ENCODE measurements around the gene NCAM1.

NCAM1 gene

GRCh38 chr11:113193946-113194345 is 232.7 kb downstream of the NCAM1 start:
- Histone ChIP-seq H3K4me3 (no peak overlapping the region), H3K36me3 (replicated peaks) (no peaks in the 10 kb centered on the region)
- no peak for DNase-seq (ENCODE audit: low spot score in 2 of 2)

GRCh38 chr11:113195728-113196127 is 234.5 kb downstream of the NCAM1 start:
- no peaks in the 10 kb centered on the region for H3K36me3 ChIP-seq (replicated peaks)
- no peaks in the 10 kb centered on the region for H3K9me3 ChIP-seq
- no peaks in the 10 kb centered on the region for H3K27me3 ChIP-seq (ENCODE audit: low read depth)
- DNase-seq (ENCODE audit: low spot score in 2 of 2) = no peak
- no peak overlapping the region for H3K4me3 ChIP-seq
- no peaks in the 10 kb centered on the region for H3K4me1 ChIP-seq
- in situ Hi-C loops (cut with MboI; ENCODE audit: low sequenced_read_pairs) = no loop called here

More at GRCh38 chr11:113193946-113194345, 232.7 kb downstream of the NCAM1 start:
- no peaks in the 10 kb centered on the region for H3K27me3 ChIP-seq (ENCODE audit: low read depth)
- no peaks in the 10 kb centered on the region for H3K4me1 ChIP-seq
- no peaks in the 10 kb centered on the region for H3K9me3 ChIP-seq
- in situ Hi-C loops (cut with MboI; ENCODE audit: low sequenced_read_pairs) = no loop called here

GRCh38 chr11:113197446-113197845 is 236.2 kb downstream of the NCAM1 start:
- Histone ChIP-seq H3K4me3 (no peak overlapping the region), H3K27me3 (ENCODE audit: low read depth) (no peaks in the 10 kb centered on the region), H3K4me1 (no peaks in the 10 kb centered on the region), H3K36me3 (replicated peaks) (no peaks in the 10 kb centered on the region), H3K9me3 (no peaks in the 10 kb centered on the region)
- in situ Hi-C loops (cut with MboI; ENCODE audit: low sequenced_read_pairs) = no loop called here
- DNase-seq (ENCODE audit: low spot score in 2 of 2) = no peak

- no peak overlapping the region for H3K4me3 ChIP-seq
- in situ Hi-C loops (cut with MboI; ENCODE audit: low sequenced_read_pairs) = no loop called here
- no peaks in the 10 kb centered on the region for H3K27me3 ChIP-seq (ENCODE audit: low read depth)
These were observed 237.9 kb downstream of the NCAM1 start for GRCh38 chr11:113198972-113199661.

GRCh38 chr11:113199866-113200265 is 238.6 kb downstream of the NCAM1 start:
- Histone ChIP-seq H3K9me3 (no peaks in the 10 kb centered on the region), H3K27me3 (ENCODE audit: low read depth) (no peaks in the 10 kb centered on the region), H3K4me3 (no peak overlapping the region), H3K4me1 (no peaks in the 10 kb centered on the region), H3K36me3 (replicated peaks) (no peaks in the 10 kb centered on the region)
- DNase-seq (ENCODE audit: low spot score in 2 of 2) = no peak
- in situ Hi-C loops (cut with MboI; ENCODE audit: low sequenced_read_pairs) = no loop called here

More at GRCh38 chr11:113198972-113199661, 237.9 kb downstream of the NCAM1 start:
- no peaks in the 10 kb centered on the region for H3K4me1 ChIP-seq
- no peaks in the 10 kb centered on the region for H3K9me3 ChIP-seq
- no peak for DNase-seq (ENCODE audit: low spot score in 2 of 2)
- H3K36me3 ChIP-seq (replicated peaks) = no peaks in the 10 kb centered on the region

- DNase-seq (ENCODE audit: low spot score in 2 of 2) = no peak
- in situ Hi-C loops (cut with MboI; ENCODE audit: low sequenced_read_pairs) = no loop called here
- H3K4me1 ChIP-seq = no peaks in the 10 kb centered on the region
- H3K4me3 ChIP-seq = no peak overlapping the region
- no peaks in the 10 kb centered on the region for H3K27me3 ChIP-seq (ENCODE audit: low read depth)
- no peaks in the 10 kb centered on the region for H3K9me3 ChIP-seq
- no peaks in the 10 kb centered on the region for H3K36me3 ChIP-seq (replicated peaks)
These were observed 240.0 kb downstream of the NCAM1 start for GRCh38 chr11:113201054-113201818.

- Histone ChIP-seq H3K27me3 (ENCODE audit: low read depth) (no peaks in the 10 kb centered on the region), H3K4me3 (no peak overlapping the region), H3K9me3 (no peaks in the 10 kb centered on the region), H3K36me3 (replicated peaks) (no peaks in the 10 kb centered on the region), H3K4me1 (no peaks in the 10 kb centered on the region)
- DNase-seq (ENCODE audit: low spot score in 2 of 2) = no peak
- in situ Hi-C loops (cut with MboI; ENCODE audit: low sequenced_read_pairs) = no loop called here
These were observed 241.2 kb downstream of the NCAM1 start for GRCh38 chr11:113202431-113202830.

- no peaks in the 10 kb centered on the region for H3K27me3 ChIP-seq (ENCODE audit: low read depth)
- in situ Hi-C loops (cut with MboI; ENCODE audit: low sequenced_read_pairs) = no loop called here
- H3K4me3 ChIP-seq = no peak overlapping the region
- H3K9me3 ChIP-seq = no peaks in the 10 kb centered on the region
- H3K36me3 ChIP-seq (replicated peaks) = no peaks in the 10 kb centered on the region
- DNase-seq (ENCODE audit: low spot score in 2 of 2) = no peak
- H3K4me1 ChIP-seq = no peaks in the 10 kb centered on the region
These were observed 242.0 kb downstream of the NCAM1 start for GRCh38 chr11:113203141-113203753.

GRCh38 chr11:113204280-113204679 is 243.1 kb downstream of the NCAM1 start:
- in situ Hi-C loops (cut with MboI; ENCODE audit: low sequenced_read_pairs) = no loop called here

GRCh38 chr11:113213549-113213948 is 252.3 kb downstream of the NCAM1 start:
- no peaks in the 10 kb centered on the region for H3K27me3 ChIP-seq (ENCODE audit: low read depth)
- DNase-seq (ENCODE audit: low spot score in 2 of 2) = no peak
- in situ Hi-C loops (cut with MboI; ENCODE audit: low sequenced_read_pairs) = no loop called here
- no peaks in the 10 kb centered on the region for H3K36me3 ChIP-seq (replicated peaks)
- no peaks in the 10 kb centered on the region for H3K9me3 ChIP-seq
- H3K4me3 ChIP-seq = no peak overlapping the region
- H3K4me1 ChIP-seq = no peaks in the 10 kb centered on the region

More at GRCh38 chr11:113204280-113204679, 243.1 kb downstream of the NCAM1 start:
- no peaks in the 10 kb centered on the region for H3K36me3 ChIP-seq (replicated peaks)
- H3K4me1 ChIP-seq = no peaks in the 10 kb centered on the region
- no peaks in the 10 kb centered on the region for H3K9me3 ChIP-seq
- DNase-seq (ENCODE audit: low spot score in 2 of 2) = no peak
- H3K27me3 ChIP-seq (ENCODE audit: low read depth) = no peaks in the 10 kb centered on the region
- H3K4me3 ChIP-seq = no peak overlapping the region

GRCh38 chr11:113222241-113222640 is 261.0 kb downstream of the NCAM1 start:
- Histone ChIP-seq H3K4me1 (no peaks in the 10 kb centered on the region), H3K27me3 (ENCODE audit: low read depth) (no peaks in the 10 kb centered on the region), H3K36me3 (replicated peaks) (no peaks in the 10 kb centered on the region), H3K9me3 (no peaks in the 10 kb centered on the region), H3K4me3 (no peak overlapping the region)
- no peak for DNase-seq (ENCODE audit: low spot score in 2 of 2)
- in situ Hi-C loops (cut with MboI; ENCODE audit: low sequenced_read_pairs) = no loop called here

GRCh38 chr11:113234888-113235287 is 273.7 kb downstream of the NCAM1 start:
- no peaks in the 10 kb centered on the region for H3K4me1 ChIP-seq
- no peak for DNase-seq (ENCODE audit: low spot score in 2 of 2)
- in situ Hi-C loops (cut with MboI; ENCODE audit: low sequenced_read_pairs) = no loop called here
- H3K4me3 ChIP-seq = no peak overlapping the region
- H3K36me3 ChIP-seq (replicated peaks) = no peaks in the 10 kb centered on the region
- no peaks in the 10 kb centered on the region for H3K9me3 ChIP-seq
- H3K27me3 ChIP-seq (ENCODE audit: low read depth) = 0 out of 2 replicates have a peak, but pooled peaks cover 2% of the 10 kb centered on the region

- in situ Hi-C loops (cut with MboI; ENCODE audit: low sequenced_read_pairs) = no loop called here
- Histone ChIP-seq H3K36me3 (replicated peaks) (no peaks in the 10 kb centered on the region), H3K4me1 (no peaks in the 10 kb centered on the region), H3K4me3 (no peak overlapping the region), H3K27me3 (ENCODE audit: low read depth) (0 out of 2 replicates have a peak, but pooled peaks cover 2% of the 10 kb centered on the region), H3K9me3 (no peaks in the 10 kb centered on the region)
- no peak for DNase-seq (ENCODE audit: low spot score in 2 of 2)
These were observed 276.0 kb downstream of the NCAM1 start for GRCh38 chr11:113237261-113237660.

- in situ Hi-C loops (cut with MboI; ENCODE audit: low sequenced_read_pairs) = no loop called here
- no peak for DNase-seq (ENCODE audit: low spot score in 2 of 2)
- Histone ChIP-seq H3K36me3 (replicated peaks) (no peaks in the 10 kb centered on the region), H3K9me3 (no peaks in the 10 kb centered on the region), H3K27me3 (ENCODE audit: low read depth) (no peaks in the 10 kb centered on the region), H3K4me1 (no peaks in the 10 kb centered on the region), H3K4me3 (no peak overlapping the region)
These were observed 277.5 kb downstream of the NCAM1 start for GRCh38 chr11:113238721-113239120.

Data from HAP-1 (cell line).